ENCODE results near the gene CDC42EP1. TPM values are rescaled to one million over a fixed set of nuclear protein-coding genes. Genes with fewer than 3 reads are reported as not detected.

CDC42EP1 gene
- 2.1 TPM for total RNA-seq (ENCODE audit: unreplicated experiment)
- long read RNA-seq = 0 reads

- Mint-ChIP-seq H3K27ac (ENCODE audit: unreplicated experiment) (no peak within 1 kb of the TSS), H3K27me3 (ENCODE audit: unreplicated experiment) (peaks cover 14% of the 10 kb centered on the region), H3K4me3 (ENCODE audit: unreplicated experiment) (peak within 1 kb of the TSS; percentile 70), H3K9me3 (ENCODE audit: unreplicated experiment) (peaks cover 7% of the 10 kb centered on the region), H3K36me3 (ENCODE audit: unreplicated experiment) (no peaks in the 10 kb centered on the region), H3K4me1 (ENCODE audit: low read depth, unreplicated experiment) (peaks cover 3% of the 10 kb centered on the region)
- TF ChIP-seq, protein P1, sequence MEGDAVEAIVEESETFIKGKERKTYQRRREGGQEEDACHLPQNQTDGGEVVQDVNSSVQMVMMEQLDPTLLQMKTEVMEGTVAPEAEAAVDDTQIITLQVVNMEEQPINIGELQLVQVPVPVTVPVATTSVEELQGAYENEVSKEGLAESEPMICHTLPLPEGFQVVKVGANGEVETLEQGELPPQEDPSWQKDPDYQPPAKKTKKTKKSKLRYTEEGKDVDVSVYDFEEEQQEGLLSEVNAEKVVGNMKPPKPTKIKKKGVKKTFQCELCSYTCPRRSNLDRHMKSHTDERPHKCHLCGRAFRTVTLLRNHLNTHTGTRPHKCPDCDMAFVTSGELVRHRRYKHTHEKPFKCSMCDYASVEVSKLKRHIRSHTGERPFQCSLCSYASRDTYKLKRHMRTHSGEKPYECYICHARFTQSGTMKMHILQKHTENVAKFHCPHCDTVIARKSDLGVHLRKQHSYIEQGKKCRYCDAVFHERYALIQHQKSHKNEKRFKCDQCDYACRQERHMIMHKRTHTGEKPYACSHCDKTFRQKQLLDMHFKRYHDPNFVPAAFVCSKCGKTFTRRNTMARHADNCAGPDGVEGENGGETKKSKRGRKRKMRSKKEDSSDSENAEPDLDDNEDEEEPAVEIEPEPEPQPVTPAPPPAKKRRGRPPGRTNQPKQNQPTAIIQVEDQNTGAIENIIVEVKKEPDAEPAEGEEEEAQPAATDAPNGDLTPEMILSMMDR (IDR thresholded peaks at IDR 0.05; ENCODE audit: partially characterized antibody, unreplicated experiment) = no peak
- no peak for DNase-seq
These were observed at the start of gene CDC42EP1 for GRCh38 chr22:37559901-37560607. TSS of gene CDC42EP1 (plus strand) at chr22:37560480. CDS start at chr22:37566350, 5,870 bp downstream.

- Mint-ChIP-seq H3K4me1 (ENCODE audit: low read depth, unreplicated experiment) (peaks cover 9% of the 10 kb centered on the region), H3K27ac (ENCODE audit: unreplicated experiment) (no peak overlapping the region)
These were observed 48.7 kb upstream of the CDC42EP1 start for GRCh38 chr22:37511395-37512104.

GRCh38 chr22:37514526-37515051 is 45.7 kb upstream of the CDC42EP1 start:
- Mint-ChIP-seq H3K27me3 (ENCODE audit: unreplicated experiment) (peaks cover 9% of the 10 kb centered on the region), H3K9me3 (ENCODE audit: unreplicated experiment) (peaks cover 3% of the 10 kb centered on the region), H3K36me3 (ENCODE audit: unreplicated experiment) (no peaks in the 10 kb centered on the region), H3K4me3 (ENCODE audit: unreplicated experiment) (no peak overlapping the region), H3K27ac (ENCODE audit: unreplicated experiment) (no peak overlapping the region), H3K4me1 (ENCODE audit: low read depth, unreplicated experiment) (peaks cover 6% of the 10 kb centered on the region)
- no peak for DNase-seq
- TF ChIP-seq, protein P1 (IDR thresholded peaks at IDR 0.05; ENCODE audit: partially characterized antibody, unreplicated experiment) = no peak

More at GRCh38 chr22:37511395-37512104, 48.7 kb upstream of the CDC42EP1 start:
- Mint-ChIP-seq H3K27me3 (ENCODE audit: unreplicated experiment) (peaks cover 8% of the 10 kb centered on the region), H3K36me3 (ENCODE audit: unreplicated experiment) (no peaks in the 10 kb centered on the region), H3K4me3 (ENCODE audit: unreplicated experiment) (no peak overlapping the region), H3K9me3 (ENCODE audit: unreplicated experiment) (peaks cover 2% of the 10 kb centered on the region)
- DNase-seq = no peak
- TF ChIP-seq, protein P1 (IDR thresholded peaks at IDR 0.05; ENCODE audit: partially characterized antibody, unreplicated experiment) = no peak

DNA sequence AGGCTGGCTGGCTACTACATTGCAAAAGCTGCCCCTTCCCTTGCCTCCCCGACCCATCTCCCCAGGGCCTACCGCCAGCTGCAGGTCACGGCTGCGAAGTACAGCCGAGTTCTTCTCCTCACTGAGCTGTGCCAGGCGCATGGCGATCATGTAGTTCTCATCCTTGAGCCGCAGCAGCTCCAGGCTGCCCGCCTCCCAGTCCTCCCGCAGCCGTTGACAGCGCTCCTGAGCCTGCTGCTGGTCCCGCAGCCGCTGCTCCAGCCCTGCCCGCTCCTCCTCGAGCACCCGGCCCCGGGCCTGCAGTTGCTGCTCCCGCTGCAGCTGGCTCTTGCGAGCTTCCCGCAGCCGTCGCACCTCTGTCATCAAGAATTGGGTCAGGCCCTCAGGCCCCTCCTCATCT is 44.4 kb upstream of the CDC42EP1 start:
- H3K27me3 Mint-ChIP-seq (ENCODE audit: unreplicated experiment) = peaks cover 16% of the 10 kb centered on the region
- H3K36me3 Mint-ChIP-seq (ENCODE audit: unreplicated experiment) = no peaks in the 10 kb centered on the region
- H3K4me3 Mint-ChIP-seq (ENCODE audit: unreplicated experiment) = no peak overlapping the region
- no peak for DNase-seq
- H3K9me3 Mint-ChIP-seq (ENCODE audit: unreplicated experiment) = peaks cover 8% of the 10 kb centered on the region
- TF ChIP-seq, protein P1 (IDR thresholded peaks at IDR 0.05; ENCODE audit: partially characterized antibody, unreplicated experiment) = no peak
- H3K4me1 Mint-ChIP-seq (ENCODE audit: low read depth, unreplicated experiment) = peaks cover 6% of the 10 kb centered on the region
- H3K27ac Mint-ChIP-seq (ENCODE audit: unreplicated experiment) = no peak overlapping the region
